T-cell (primary cell): ENCODE measurements around the gene TMEM167A. TPM values are rescaled to one million over a fixed set of nuclear protein-coding genes. Genes with fewer than 3 reads are reported as not detected.

ENCODE experiments used
- ATAC-seq, 4 experiments: fragments of 200-7000 bp in 3 of 4; fragments of 150-1000 bp in 1 of 4; cut with Tn5 transposase; replicated peaks in 1 of 4; 1 replicate in 3 of 4; 2 replicates in 1 of 4; pipeline ENCODE4 v1.10.0; 2021; ENCODE audit warnings: moderate library complexity in 3 of 4, mild to moderate bottlenecking in 2 of 4, moderate number of reproducible peaks in 1 of 4
- CTCF ChIA-PET, 2 donors: fragments of 300-600 bp; sonication (Branson Sonifier 250); formaldehyde crosslinking; loops; one replicate each; lab custom pipeline; 2022; ENCODE audit warnings: antibody characterized with exemption in 2 of 2; lab: Charles Lee
- POLR2A ChIA-PET, 2 donors: fragments of 300-600 bp; sonication (Branson Sonifier 250); formaldehyde crosslinking; loops; one replicate each; lab custom pipeline; 2022; ENCODE audit warnings: antibody characterized with exemption in 2 of 2; lab: Charles Lee
- DNase-seq, 35 experiments: peaks; one replicate each; pipeline versions ENCODE4 v3.0.0 to v3.0.0-alpha.2; 2013 to 2023
- H3K27ac ChIP-seq: one replicate; pipeline ENCODE4 v1.5.1; 2013; ENCODE audit warnings: low read length
- H3K27me3 ChIP-seq, 2 experiments: replicated peaks in 1 of 2; 1 replicate in 1 of 2; 2 replicates in 1 of 2; pipeline versions ENCODE4 v1.6.1 to v1.7.0; 2013; ENCODE audit warnings: low read length in 1 of 2, mixed read lengths in 1 of 2; ENCODE audit not compliant: control insufficient read depth in 2 of 2, insufficient read depth in 2 of 2; ENCODE audit errors: extremely low read depth in 1 of 2
- H3K36me3 ChIP-seq, 2 donors: 1 replicate in 1 of 2; 2 replicates in 1 of 2; pipeline versions ENCODE4 v1.6.1 to v1.7.0; 2013; ENCODE audit warnings: low read length in 1 of 2; ENCODE audit not compliant: control insufficient read depth in 2 of 2, insufficient read depth in 1 of 2; ENCODE audit errors: extremely low read depth in 1 of 2
- H3K4me1 ChIP-seq, 2 experiments: 1 replicate in 1 of 2; 2 replicates in 1 of 2; pipeline versions ENCODE4 v1.6.1 to v1.7.0; 2013; ENCODE audit warnings: low read length in 2 of 2, mixed read lengths in 1 of 2; ENCODE audit not compliant: insufficient read depth in 2 of 2, control insufficient read depth in 1 of 2; ENCODE audit errors: extremely low read depth in 1 of 2
- H3K4me3 ChIP-seq, 2 donors: 1 replicate in 1 of 2; 2 replicates in 1 of 2; pipeline versions ENCODE4 v1.5.1 to v1.7.0; 2013; ENCODE audit warnings: mild to moderate bottlenecking in 2 of 2, low read length in 1 of 2, moderate library complexity in 1 of 2; ENCODE audit not compliant: control insufficient read depth in 1 of 2; ENCODE audit errors: extremely low read depth in 1 of 2
- H3K9me3 ChIP-seq: 2 replicates; pipeline ENCODE4 v1.7.0; 2013
- H3K27ac Mint-ChIP-seq, 2 donors: one replicate each; pipeline ENCODE4 v1.8.0; 2020 to 2021; ENCODE audit warnings: mild to moderate bottlenecking in 2 of 2, mixed read lengths in 2 of 2
- H3K27me3 Mint-ChIP-seq, 2 donors: one replicate each; pipeline ENCODE4 v1.8.0; 2021 to 2022; ENCODE audit warnings: mixed read lengths in 2 of 2
- H3K36me3 Mint-ChIP-seq: one replicate; pipeline ENCODE4 v1.8.0; 2021; ENCODE audit warnings: mixed read lengths
- H3K4me1 Mint-ChIP-seq, 3 donors: one replicate each; pipeline ENCODE4 v1.8.0; 2020 to 2022; ENCODE audit warnings: mixed read lengths in 3 of 3, mild to moderate bottlenecking in 1 of 3
- H3K4me3 Mint-ChIP-seq, 3 donors: one replicate each; pipeline ENCODE4 v1.8.0; 2020 to 2022; ENCODE audit warnings: mild to moderate bottlenecking in 3 of 3, mixed read lengths in 3 of 3, moderate library complexity in 3 of 3
- H3K9me3 Mint-ChIP-seq, 3 donors: one replicate each; pipeline ENCODE4 v1.8.0; 2020 to 2022; ENCODE audit warnings: mixed read lengths in 3 of 3
- WGBS: methylation state at CpG from one replicate; pipeline ENCODE4 v1.1.5; 2013; ENCODE audit warnings: missing lambda C conversion rate; ENCODE audit not compliant: insufficient coverage; 5-methylcytosine and 5-hydroxymethylcytosine counted together
- total RNA-seq, 35 experiments: library from RNA in 6 of 35; stranded (reverse) in 6 of 35; fragments of 120-200 nt in 1 of 35; gene quantifications; one replicate each; pipeline versions ENCODE4 v1.2.1 to v1.2.4 and lab custom pipeline; 2013 to 2026

TMEM167A gene
- total RNA-seq, 5 donors from 2014 or later (not counting 1 experiment from before 2014, with no cell fraction given), result 36.5 to 44.8 (median 41.7) TPM

GRCh38 chr5:83036991-83037575, 40.1 kb downstream of the TMEM167A start:
- Histone ChIP-seq H3K27me3 (no peaks in the 10 kb centered on the region), H3K27ac (no peak overlapping the region), H3K36me3 (no peaks in the 10 kb centered on the region), H3K4me1 (no peaks in the 10 kb centered on the region), H3K9me3 (no peaks in the 10 kb centered on the region), H3K4me3 (no peak overlapping the region)
- no peaks in the 10 kb centered on the region for H3K36me3 Mint-ChIP-seq
- DNase-seq (no peak), ATAC-seq (no peak)
- no peaks in the 10 kb centered on the region for H3K27me3 Mint-ChIP-seq
- no peak overlapping the region for H3K4me3 Mint-ChIP-seq
- H3K4me1 Mint-ChIP-seq, result peaks cover 8 to 9% (median 8%) of the 10 kb centered on the region in 3 donors
- POLR2A ChIA-PET, result no interaction called here
- CTCF ChIA-PET, result interaction anchor here in 1 of 2 donors (1.2 kb wide), 1 partner anchor 16 kb away, joined by 5 read pairs; no protein-coding TSS in a partner anchor
- WGBS, result no CpG with 5 or more reads among the region's 4 CpGs
- H3K27ac Mint-ChIP-seq, result no peak overlapping the region
- H3K9me3 Mint-ChIP-seq, result no peaks in the 10 kb centered on the region

GRCh38 chr5:83035373-83036100, 41.7 kb downstream of the TMEM167A start:
- no peak for ATAC-seq
- ChIA-PET CTCF (interaction anchor here in 1 of 2 donors (1.2 kb wide), 1 partner anchor 15 kb away, joined by 5 read pairs; no protein-coding TSS in a partner anchor), POLR2A (interaction anchor here in 1 of 2 donors (0.5 kb wide), 3 partner anchors 8 to 701 kb away, joined by 3 to 4 read pairs (median 3); no protein-coding TSS in a partner anchor)
- Mint-ChIP-seq H3K9me3 (no peaks in the 10 kb centered on the region), H3K27ac (no peak overlapping the region), H3K36me3 (no peaks in the 10 kb centered on the region), H3K4me1 (peaks cover 8 to 9% (median 8%) of the 10 kb centered on the region in 3 donors), H3K27me3 (no peaks in the 10 kb centered on the region), H3K4me3 (no peak overlapping the region)
- 92% methylated on average over 4 of the region's 5 CpGs for WGBS
- H3K4me1 ChIP-seq, result no peaks in the 10 kb centered on the region
- H3K27me3 ChIP-seq, result no peaks in the 10 kb centered on the region
- H3K36me3 ChIP-seq, result no peaks in the 10 kb centered on the region
- DNase-seq, result no peak
- no peak overlapping the region for H3K27ac ChIP-seq
- no peaks in the 10 kb centered on the region for H3K9me3 ChIP-seq
- H3K4me3 ChIP-seq, result no peak overlapping the region

- ChIA-PET CTCF (no interaction called here), POLR2A (no interaction called here)
Observed at GRCh38 chr5:83034528-83035207, 42.5 kb downstream of the TMEM167A start.

GRCh38 chr5:83034036-83034435, 43.2 kb downstream of the TMEM167A start:
- no peak overlapping the region for H3K4me3 ChIP-seq
- H3K9me3 Mint-ChIP-seq, result no peaks in the 10 kb centered on the region

More at GRCh38 chr5:83034528-83035207, 42.5 kb downstream of the TMEM167A start:
- H3K36me3 Mint-ChIP-seq, result no peaks in the 10 kb centered on the region
- no peaks in the 10 kb centered on the region for H3K9me3 Mint-ChIP-seq
- 80% methylated on average over 2 of the region's 4 CpGs for WGBS
- H3K27me3 ChIP-seq, result no peaks in the 10 kb centered on the region
- H3K4me1 ChIP-seq, result no peaks in the 10 kb centered on the region
- no peak overlapping the region for H3K27ac ChIP-seq
- no peak for DNase-seq
- H3K9me3 ChIP-seq, result no peaks in the 10 kb centered on the region
- no peaks in the 10 kb centered on the region for H3K36me3 ChIP-seq
- no peak overlapping the region for H3K4me3 Mint-ChIP-seq
- peaks cover 8 to 9% (median 8%) of the 10 kb centered on the region in 3 donors for H3K4me1 Mint-ChIP-seq
- H3K27me3 Mint-ChIP-seq, result no peaks in the 10 kb centered on the region
- ATAC-seq, result no peak
- no peak overlapping the region for H3K27ac Mint-ChIP-seq
- no peak overlapping the region for H3K4me3 ChIP-seq

GRCh38 chr5:83031381-83031780, 45.8 kb downstream of the TMEM167A start:
- H3K9me3 Mint-ChIP-seq, result no peaks in the 10 kb centered on the region
- no peak overlapping the region for H3K4me3 Mint-ChIP-seq
- Histone ChIP-seq H3K4me3 (no peak overlapping the region), H3K27ac (no peak overlapping the region), H3K9me3 (no peaks in the 10 kb centered on the region), H3K27me3 (no peaks in the 10 kb centered on the region), H3K4me1 (no peaks in the 10 kb centered on the region), H3K36me3 (no peaks in the 10 kb centered on the region)
- H3K36me3 Mint-ChIP-seq, result no peaks in the 10 kb centered on the region
- H3K27ac Mint-ChIP-seq, result no peak overlapping the region
- ChIA-PET POLR2A (no interaction called here), CTCF (no interaction called here)
- ATAC-seq (no peak), DNase-seq (no peak)
- no CpG with 5 or more reads among the region's 1 CpG for whole genome bisulfite sequencing
- H3K27me3 Mint-ChIP-seq, result no peaks in the 10 kb centered on the region
- H3K4me1 Mint-ChIP-seq, result no peaks in the 10 kb centered on the region

More at GRCh38 chr5:83034036-83034435, 43.2 kb downstream of the TMEM167A start:
- Mint-ChIP-seq H3K4me3 (no peak overlapping the region), H3K27ac (no peak overlapping the region), H3K36me3 (no peaks in the 10 kb centered on the region), H3K27me3 (no peaks in the 10 kb centered on the region), H3K4me1 (peaks cover 8 to 9% (median 8%) of the 10 kb centered on the region in 3 donors)
- Histone ChIP-seq H3K4me1 (no peaks in the 10 kb centered on the region), H3K27me3 (no peaks in the 10 kb centered on the region), H3K9me3 (no peaks in the 10 kb centered on the region), H3K36me3 (no peaks in the 10 kb centered on the region), H3K27ac (no peak overlapping the region)
- ATAC-seq (no peak), DNase-seq (no peak)
- CTCF ChIA-PET, result no interaction called here
- WGBS, result 81% methylated on average over 3 of the region's 3 CpGs
- POLR2A ChIA-PET, result no interaction called here

DNA sequence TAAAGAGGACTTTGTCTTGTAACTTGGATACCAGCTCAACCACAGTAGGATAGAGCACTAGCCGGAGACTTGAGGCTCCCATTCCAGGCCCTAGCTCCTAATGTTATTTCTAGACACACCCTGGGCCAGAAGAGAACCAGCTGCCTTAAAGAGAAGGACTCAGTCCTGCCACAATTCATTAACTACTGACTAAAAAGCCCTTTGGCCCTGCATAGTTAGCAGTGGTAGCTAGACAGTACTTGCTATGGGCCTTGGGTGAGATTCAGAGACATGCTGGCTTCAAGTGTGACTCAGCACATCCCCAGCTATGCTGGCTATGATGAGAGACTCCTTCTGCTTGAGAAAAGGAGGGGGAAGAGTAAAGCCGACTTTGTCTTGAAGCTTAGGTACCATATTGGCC, 47.3 kb downstream of the TMEM167A start:
- Histone ChIP-seq H3K27me3 (no peaks in the 10 kb centered on the region), H3K27ac (no peak overlapping the region), H3K36me3 (no peaks in the 10 kb centered on the region), H3K4me1 (no peaks in the 10 kb centered on the region), H3K9me3 (no peaks in the 10 kb centered on the region), H3K4me3 (no peak overlapping the region)
- H3K4me3 Mint-ChIP-seq, result no peak overlapping the region
- CTCF ChIA-PET, result no interaction called here
- H3K9me3 Mint-ChIP-seq, result no peaks in the 10 kb centered on the region
- DNase-seq (no peak), ATAC-seq (no peak)
- H3K27ac Mint-ChIP-seq, result no peak overlapping the region
- 90% methylated on average over 2 of the region's 2 CpGs for WGBS
- H3K36me3 Mint-ChIP-seq, result no peaks in the 10 kb centered on the region
- no peaks in the 10 kb centered on the region for H3K4me1 Mint-ChIP-seq
- H3K27me3 Mint-ChIP-seq, result no peaks in the 10 kb centered on the region
- POLR2A ChIA-PET, result no interaction called here
